ENCODE results near the gene TANK.
"Not testable (repeated sequence)": the region's sequence is repeated elsewhere in the genome, so short reads cannot be mapped to it uniquely, and the experiment has no call there.

Gene TANK

GRCh38 chr2:161160226-161161073, at the start of gene TANK:
TANK (plus strand) TSS chr2:161160428; CDS start chr2:161179663, 19,235 bp downstream.
- no peak for FAIRE-seq

- FAIRE-seq = no peak
Measured at GRCh38 chr2:161111531-161111930, 48.7 kb upstream of the TANK start.

- no peak for FAIRE-seq
Measured at GRCh38 chr2:161112908-161113307, 47.3 kb upstream of the TANK start.

- FAIRE-seq = no peak
Measured at GRCh38 chr2:161113693-161114575, 46.3 kb upstream of the TANK start.

- FAIRE-seq = no peak
Measured at GRCh38 chr2:161115205-161115604, 45.0 kb upstream of the TANK start.

GRCh38 chr2:161115605-161116380, 44.4 kb upstream of the TANK start:
- FAIRE-seq = no peak

- no peak for FAIRE-seq
Measured at GRCh38 chr2:161116509-161116908, 43.7 kb upstream of the TANK start.

GRCh38 chr2:161117506-161117905, 42.7 kb upstream of the TANK start:
- no peak for FAIRE-seq

- FAIRE-seq = no peak
Measured at GRCh38 chr2:161118722-161119121, 41.5 kb upstream of the TANK start.

GRCh38 chr2:161119483-161119882, 40.7 kb upstream of the TANK start:
- no peak for FAIRE-seq

- no peak for FAIRE-seq
Measured at GRCh38 chr2:161120775-161121174, 39.5 kb upstream of the TANK start.

GRCh38 chr2:161121622-161122021, 38.6 kb upstream of the TANK start:
- FAIRE-seq = no peak

GRCh38 chr2:161122772-161123530, 37.3 kb upstream of the TANK start:
- FAIRE-seq = no peak

GRCh38 chr2:161123531-161124030, 36.6 kb upstream of the TANK start:
- no peak for FAIRE-seq

GRCh38 chr2:161124201-161124600, 36.0 kb upstream of the TANK start:
- FAIRE-seq = no peak

- FAIRE-seq = no peak
Measured at GRCh38 chr2:161128885-161129284, 31.3 kb upstream of the TANK start.

GRCh38 chr2:161130354-161130753, 29.9 kb upstream of the TANK start:
- FAIRE-seq = no peak

- no peak for FAIRE-seq
Measured at GRCh38 chr2:161131074-161131680, 29.1 kb upstream of the TANK start.

- FAIRE-seq = no peak
Measured at GRCh38 chr2:161131804-161132203, 28.4 kb upstream of the TANK start.

- not testable (repeated sequence) for FAIRE-seq
Measured at GRCh38 chr2:161132384-161132783, 27.8 kb upstream of the TANK start.

GRCh38 chr2:161133366-161133765, 26.9 kb upstream of the TANK start:
- FAIRE-seq = no peak
